ENCODE results near the gene SYNRG. TPM values are rescaled to one million over a fixed set of nuclear protein-coding genes. Genes with fewer than 3 reads are reported as not detected.
A peak's percentile ranks its signal among the peaks of the same experiment; 100 is the strongest.

The SYNRG gene
- total RNA-seq, 1 donor from 2014 or later = 32.2 TPM

GRCh38 chr17:37490022-37490587 is 119.1 kb downstream of the SYNRG start:
- DNase-seq (ENCODE audit: missing footprints) (peak; percentile 87), ATAC-seq (peak; percentile 55)
- intact Hi-C loops (cut with DNase I) = no loop called here

GRCh38 chr17:37489197-37490001 is 119.8 kb downstream of the SYNRG start, which contains the start of gene DUSP14:
DUSP14 (plus strand) TSS chr17:37489891; CDS start chr17:37512273, 22,382 bp downstream.
- DNase-seq (ENCODE audit: missing footprints) (peak; percentile 86), ATAC-seq (peak; percentile 92)
- intact Hi-C loops (cut with DNase I) = loop anchor here (5.0 kb wide), 2 partner anchors 82 to 132 kb away; partner anchors contain the start of genes ACACA and TADA2A

- intact Hi-C loops (cut with DNase I) = loop anchor here (5.0 kb wide), 2 partner anchors 81 to 131 kb away; partner anchors contain the start of genes ACACA and TADA2A
- peak; percentile 52 for ATAC-seq
- DNase-seq (ENCODE audit: missing footprints) = peak; percentile 78
Observed at GRCh38 chr17:37488607-37489196, 120.5 kb downstream of the SYNRG start.

- intact Hi-C loops (cut with DNase I) = loop anchor here (5.0 kb wide), 2 partner anchors 81 to 131 kb away; partner anchors contain the start of genes ACACA and TADA2A
- ATAC-seq = peak; percentile 26
- DNase-seq (ENCODE audit: missing footprints) = no peak
Observed at GRCh38 chr17:37488009-37488604, 121.1 kb downstream of the SYNRG start.

GRCh38 chr17:37485938-37486570 is 123.2 kb downstream of the SYNRG start:
- ATAC-seq (no peak), DNase-seq (ENCODE audit: missing footprints) (no peak)
- intact Hi-C loops (cut with DNase I) = loop anchor here (5.0 kb wide), 2 partner anchors 79 to 129 kb away; partner anchors contain the start of genes ACACA and TADA2A

GRCh38 chr17:37483311-37484039 is 125.7 kb downstream of the SYNRG start:
- DNase-seq (ENCODE audit: missing footprints) = no peak
- ATAC-seq = peak; percentile 58
- intact Hi-C loops (cut with DNase I) = no loop called here

GRCh38 chr17:37481001-37481665 is 128.1 kb downstream of the SYNRG start:
- no peak for DNase-seq (ENCODE audit: missing footprints)
- intact Hi-C loops (cut with DNase I) = no loop called here
- ATAC-seq = no peak

- DNase-seq (ENCODE audit: missing footprints) = no peak
- intact Hi-C loops (cut with DNase I) = no loop called here
- ATAC-seq = no peak
Observed at GRCh38 chr17:37480427-37480826, 128.8 kb downstream of the SYNRG start.

- ATAC-seq (no peak), DNase-seq (ENCODE audit: missing footprints) (no peak)
- intact Hi-C loops (cut with DNase I) = no loop called here
Observed at GRCh38 chr17:37479025-37479424, 130.2 kb downstream of the SYNRG start.

- DNase-seq (ENCODE audit: missing footprints) = no peak
- intact Hi-C loops (cut with DNase I) = no loop called here
- peak; percentile 84 for ATAC-seq
Observed at GRCh38 chr17:37478187-37478586, 131.0 kb downstream of the SYNRG start.

- ATAC-seq = peak; percentile 82
Observed at GRCh38 chr17:37476431-37477120, 132.6 kb downstream of the SYNRG start.

GRCh38 chr17:37475731-37476420 is 133.3 kb downstream of the SYNRG start:
- intact Hi-C loops (cut with DNase I) = no loop called here
- ATAC-seq (no peak), DNase-seq (ENCODE audit: missing footprints) (no peak)

More at GRCh38 chr17:37476431-37477120, 132.6 kb downstream of the SYNRG start:
- intact Hi-C loops (cut with DNase I) = no loop called here
- no peak for DNase-seq (ENCODE audit: missing footprints)

- DNase-seq (ENCODE audit: missing footprints) (no peak), ATAC-seq (no peak)
- intact Hi-C loops (cut with DNase I) = no loop called here
Observed at GRCh38 chr17:37470181-37470580, 139.0 kb downstream of the SYNRG start.

- DNase-seq (ENCODE audit: missing footprints) = no peak
- intact Hi-C loops (cut with DNase I) = no loop called here
Observed at GRCh38 chr17:37466471-37466870, 142.7 kb downstream of the SYNRG start.

GRCh38 chr17:37465069-37465616 is 144.1 kb downstream of the SYNRG start:
- intact Hi-C loops (cut with DNase I) = no loop called here
- DNase-seq (ENCODE audit: missing footprints) = no peak
- ATAC-seq = no peak

More at GRCh38 chr17:37466471-37466870, 142.7 kb downstream of the SYNRG start:
- ATAC-seq = no peak

Measured in Right ventricle myocardium inferior (tissue), 1 donor.